HG03025 (cell line): ENCODE results near the gene C7orf57.
"Not testable (repeated sequence)": the region's sequence is repeated elsewhere in the genome, so short reads cannot be mapped to it uniquely, and the experiment has no call there.

Experiments used
- ATAC-seq: cut with Tn5 transposase; IDR thresholded peaks from one replicate; pipeline ENCODE4 v1.9.1; 2021; ENCODE audit warnings: mild to moderate bottlenecking, moderate library complexity; ENCODE audit not compliant: unreplicated experiment, low FRiP score

The C7orf57 gene

DNA sequence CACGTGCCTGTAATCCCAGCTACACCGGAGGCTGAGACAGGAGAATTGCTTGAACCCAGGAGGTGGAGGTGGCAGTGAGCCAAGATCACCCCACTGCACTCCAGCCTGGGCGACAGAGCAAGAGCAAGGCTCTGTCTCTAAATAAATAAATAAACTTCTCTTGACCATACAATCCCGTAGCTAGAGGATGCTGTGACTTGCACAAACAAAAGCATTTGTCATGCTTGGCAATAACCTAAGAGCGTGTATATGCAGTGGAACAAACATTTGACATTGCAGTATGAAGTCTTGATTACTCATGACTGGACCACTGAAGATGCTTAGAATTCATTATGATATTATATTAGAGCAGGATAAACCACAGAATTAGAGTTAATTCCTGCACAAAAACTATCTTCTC lies 1.4 kb upstream of the C7orf57 start:
- ATAC-seq, result no peak

DNA sequence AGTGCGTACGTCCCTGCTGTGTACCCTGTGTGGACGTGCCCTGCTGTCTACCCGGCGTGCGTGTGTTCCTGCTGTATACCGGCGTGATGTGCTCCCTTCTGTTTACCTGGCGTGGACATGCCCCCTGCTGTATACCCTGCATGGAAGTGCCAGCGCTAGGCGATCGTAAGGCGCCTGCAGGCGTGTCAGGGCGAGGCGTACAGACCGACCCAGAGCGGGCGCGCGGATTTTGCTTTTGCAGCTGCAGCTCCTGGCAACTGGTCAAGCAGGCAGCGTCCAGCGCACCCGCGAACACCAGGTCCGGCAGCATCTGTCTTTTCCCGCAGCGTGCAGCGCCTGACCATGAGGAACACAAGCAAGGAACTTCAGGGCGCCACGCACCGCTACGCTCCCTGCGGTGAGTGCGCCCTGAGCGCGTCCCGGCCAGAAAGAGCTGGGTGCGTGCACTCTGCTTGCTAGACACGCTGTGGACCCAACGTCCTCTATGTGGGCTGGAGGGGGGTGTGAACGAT lies 680 bp downstream of the C7orf57 start:
- ATAC-seq, result no peak

DNA sequence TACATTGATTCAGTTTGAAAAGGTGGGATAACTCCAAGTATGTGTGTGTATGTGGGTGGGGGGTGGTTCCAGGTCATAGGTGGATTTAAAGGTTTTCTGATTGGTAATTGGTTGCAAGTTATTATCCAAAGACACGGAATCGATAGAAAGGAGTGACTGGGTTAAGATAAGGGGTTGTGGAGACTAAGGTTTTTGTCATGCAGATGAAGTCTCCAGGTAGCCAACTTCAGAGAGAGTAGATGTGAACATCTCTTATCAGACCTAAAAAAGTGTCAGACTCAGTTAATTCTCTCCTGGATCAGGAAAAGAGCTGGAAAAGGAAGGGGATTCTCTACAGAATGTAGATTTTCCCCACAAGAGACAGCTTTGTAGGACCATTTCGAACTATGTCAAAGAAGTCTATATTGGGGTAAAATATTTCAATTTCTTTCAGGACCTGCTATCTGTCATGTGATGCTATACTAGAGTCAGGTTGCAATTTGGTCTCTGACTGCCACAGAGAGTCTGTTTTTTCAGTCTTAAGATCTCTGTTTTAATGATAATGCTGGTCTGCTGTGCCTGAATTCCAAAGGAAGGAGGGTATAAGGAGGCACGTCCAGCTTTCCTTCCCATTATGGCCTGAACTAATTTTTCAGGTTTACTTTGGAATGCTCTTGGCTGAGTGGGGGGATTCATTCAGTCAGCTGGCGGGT lies 3.6 kb downstream of the C7orf57 start:
- ATAC-seq, result no peak

DNA sequence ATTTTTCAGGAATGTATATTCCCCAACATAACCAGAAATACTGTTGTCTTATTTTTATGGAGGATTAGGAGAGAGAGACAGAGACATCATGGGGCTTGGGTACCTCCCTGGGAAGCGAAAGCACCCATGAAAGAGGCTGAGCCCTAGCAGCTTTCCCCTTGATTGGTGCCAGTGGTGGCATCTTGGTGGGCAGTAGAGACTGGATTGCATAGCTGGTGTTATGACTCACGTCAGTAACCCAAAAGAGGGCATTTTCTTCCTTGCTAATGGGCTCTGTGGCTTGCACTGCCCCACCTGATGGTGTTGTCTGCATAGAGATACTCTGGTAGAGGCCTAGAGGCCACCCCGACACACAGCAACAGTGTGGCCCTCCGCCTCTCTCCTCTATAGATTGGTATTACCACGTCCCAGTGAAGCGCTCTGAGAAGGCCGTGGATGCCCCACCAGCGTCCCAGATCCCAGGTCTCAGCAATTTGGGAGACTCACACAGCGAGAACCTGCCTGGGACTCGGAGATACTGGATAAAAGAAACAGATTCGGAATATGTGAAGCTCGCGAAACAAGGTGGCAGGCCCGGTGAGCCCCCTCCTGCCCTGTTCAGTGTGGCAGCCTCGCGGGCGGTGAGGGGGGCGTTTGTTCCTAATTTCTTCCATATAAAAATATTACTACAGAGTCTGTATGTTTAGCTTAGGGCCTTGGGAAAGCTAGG lies 5.8 kb downstream of the C7orf57 start:
- ATAC-seq, result no peak

DNA sequence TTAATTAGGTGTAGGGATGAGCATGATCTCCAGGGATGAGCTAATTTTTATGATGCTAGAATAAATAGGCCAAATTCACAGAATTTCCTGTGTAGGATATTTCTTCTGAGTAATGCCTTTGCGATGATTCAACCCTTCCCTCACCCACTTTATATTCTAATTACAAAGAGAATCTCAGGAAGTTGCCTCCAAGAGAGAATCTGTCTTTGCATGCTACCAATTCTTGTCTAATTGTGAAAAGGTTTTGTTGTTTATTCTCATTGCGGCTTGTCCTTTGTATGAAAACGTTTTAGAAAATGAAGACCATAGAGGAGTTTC lies 6.3 kb downstream of the C7orf57 start:
- ATAC-seq, result no peak

DNA sequence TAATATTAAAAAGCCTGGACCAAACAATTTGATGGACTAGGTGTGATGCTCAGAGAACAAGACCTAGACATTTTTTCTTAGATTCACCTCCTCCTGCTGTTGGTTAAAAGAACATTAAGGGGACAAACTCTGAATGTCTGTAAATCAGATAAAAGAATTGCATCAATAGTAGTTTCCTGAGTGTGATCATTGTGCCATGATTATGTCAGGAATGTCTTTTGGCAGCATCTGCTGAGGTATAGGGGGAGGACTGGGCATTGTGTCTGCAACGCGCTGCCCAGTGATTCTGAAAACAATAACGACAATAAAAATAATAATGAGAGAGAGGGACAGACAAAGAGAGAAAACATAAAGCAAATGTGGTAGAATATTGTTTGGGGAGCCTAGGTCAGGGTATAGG lies 6.9 kb downstream of the C7orf57 start:
- ATAC-seq, result no peak

DNA sequence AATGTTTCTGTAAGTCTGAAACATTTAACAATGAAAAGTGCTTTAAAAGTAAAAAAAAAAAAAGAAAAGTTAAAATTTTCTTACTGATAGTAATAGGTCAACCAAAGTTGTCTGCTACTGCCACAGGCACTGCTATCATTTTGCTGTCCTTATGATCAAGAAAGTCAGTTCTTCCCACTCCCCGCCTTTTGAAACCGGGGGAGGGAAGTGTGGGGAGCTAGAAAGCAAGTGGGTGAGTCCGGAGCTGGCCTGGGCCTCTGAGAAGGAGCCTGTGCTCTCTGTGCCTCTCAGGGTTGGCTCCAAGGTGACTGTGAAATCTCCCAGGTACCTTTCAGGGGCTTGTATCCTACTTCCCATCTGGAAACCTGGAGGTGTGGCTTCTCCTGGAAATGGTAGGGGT lies 7.3 kb downstream of the C7orf57 start:
- no peak for ATAC-seq

DNA sequence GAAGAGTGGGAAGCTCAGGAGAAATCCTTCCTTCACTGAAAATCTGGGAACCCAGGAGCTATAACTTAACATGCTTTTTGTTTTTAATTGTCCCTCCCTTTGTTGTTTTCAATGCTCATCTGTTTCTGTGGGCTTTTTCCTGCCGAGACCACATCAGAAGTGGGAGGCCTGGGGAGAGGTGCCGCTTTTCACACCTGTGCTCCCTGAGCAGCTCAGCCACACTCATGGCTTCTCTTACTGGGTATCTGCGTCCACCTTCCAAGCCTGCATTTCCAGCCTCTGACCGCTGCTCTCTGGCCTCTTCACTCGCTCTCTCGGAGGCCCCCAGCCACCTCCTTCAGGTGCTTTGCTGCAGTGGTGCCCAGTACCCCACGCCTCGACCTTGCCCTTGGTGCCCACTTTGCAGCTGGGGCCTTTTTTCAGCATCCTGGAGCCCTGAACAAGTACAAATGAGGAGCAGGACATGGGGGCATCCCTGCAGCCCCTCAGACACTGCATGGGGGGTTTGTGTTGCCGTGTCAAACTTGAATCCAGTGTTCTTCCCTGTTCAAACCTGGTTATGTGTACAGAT lies 9.9 kb downstream of the C7orf57 start:
- no peak for ATAC-seq

DNA sequence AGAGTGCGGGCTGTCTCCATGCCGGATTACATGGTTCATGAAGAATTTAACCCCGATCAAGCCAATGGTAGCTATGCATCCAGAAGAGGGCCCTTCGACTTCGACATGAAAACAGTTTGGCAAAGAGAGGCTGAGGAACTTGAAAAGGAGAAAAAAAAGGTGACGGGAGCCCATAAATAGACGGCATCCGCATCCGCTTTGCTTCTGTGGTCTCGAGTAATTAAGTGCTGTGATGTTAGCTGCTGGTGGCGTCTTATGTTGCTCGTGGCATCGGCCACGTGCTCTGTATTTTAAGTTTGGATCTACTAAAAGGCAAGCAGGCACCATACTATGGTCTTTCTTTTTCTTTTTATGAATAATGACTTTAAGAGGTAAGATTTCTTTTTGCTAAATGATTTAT lies 11.1 kb downstream of the C7orf57 start:
- ATAC-seq, result no peak

DNA sequence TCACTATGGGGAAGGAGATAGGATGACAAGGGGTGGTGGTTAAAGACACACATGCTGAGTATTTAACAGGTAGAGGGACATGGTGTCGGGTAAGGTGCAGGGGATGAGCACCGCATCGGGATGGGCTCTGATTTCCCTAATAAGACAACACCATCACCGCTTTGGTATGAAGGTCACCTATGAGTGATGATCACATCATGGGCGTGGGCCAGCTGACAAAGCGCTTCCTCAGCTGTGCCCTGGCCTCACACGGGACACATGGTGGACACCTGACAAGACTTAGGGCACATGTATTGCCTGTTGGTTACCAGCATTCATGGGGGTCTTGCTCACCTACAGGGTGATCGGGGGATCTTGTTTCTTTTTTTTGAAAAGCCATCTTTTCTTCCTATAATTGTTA lies 12.8 kb downstream of the C7orf57 start:
- no peak for ATAC-seq

DNA sequence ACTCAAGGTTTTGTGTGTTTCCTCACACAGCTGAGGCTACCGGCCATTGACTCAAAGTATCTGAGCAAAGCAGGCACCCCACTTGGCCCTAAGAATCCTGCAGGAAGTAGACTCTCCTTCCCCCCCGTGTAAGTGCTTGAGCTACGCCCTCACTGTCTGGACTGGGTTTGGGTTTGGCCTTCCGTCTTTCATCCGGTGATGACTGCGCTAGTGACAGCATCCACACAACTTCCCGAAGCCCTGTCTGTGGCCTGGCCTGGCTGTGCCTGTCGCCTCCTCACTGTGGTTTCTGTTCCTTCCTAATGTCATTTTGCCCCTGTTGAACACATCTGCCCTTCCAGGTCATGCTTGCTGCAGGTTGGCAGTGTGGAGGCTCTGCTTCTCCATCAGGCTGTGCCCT lies 14.5 kb downstream of the C7orf57 start:
- no peak for ATAC-seq

DNA sequence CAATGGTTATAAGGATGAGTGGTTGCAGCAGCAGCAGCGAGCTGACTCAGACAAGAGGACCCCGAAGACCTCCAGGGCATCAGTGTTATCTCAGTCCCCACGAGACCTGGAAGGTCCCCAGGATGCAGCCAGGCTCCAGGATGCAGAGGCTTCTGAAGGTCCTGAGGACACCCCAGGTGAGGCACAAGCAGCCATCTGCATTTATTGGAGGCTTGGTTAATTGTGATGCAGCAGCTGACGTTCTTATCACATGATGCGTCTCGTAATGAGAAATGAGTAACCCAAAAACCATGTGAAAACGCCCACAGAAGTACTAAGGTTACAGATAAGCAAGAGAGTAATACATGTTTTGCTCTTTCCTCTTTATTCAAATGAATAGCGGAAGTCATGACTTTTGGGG lies 17.4 kb downstream of the C7orf57 start:
- no peak for ATAC-seq

DNA sequence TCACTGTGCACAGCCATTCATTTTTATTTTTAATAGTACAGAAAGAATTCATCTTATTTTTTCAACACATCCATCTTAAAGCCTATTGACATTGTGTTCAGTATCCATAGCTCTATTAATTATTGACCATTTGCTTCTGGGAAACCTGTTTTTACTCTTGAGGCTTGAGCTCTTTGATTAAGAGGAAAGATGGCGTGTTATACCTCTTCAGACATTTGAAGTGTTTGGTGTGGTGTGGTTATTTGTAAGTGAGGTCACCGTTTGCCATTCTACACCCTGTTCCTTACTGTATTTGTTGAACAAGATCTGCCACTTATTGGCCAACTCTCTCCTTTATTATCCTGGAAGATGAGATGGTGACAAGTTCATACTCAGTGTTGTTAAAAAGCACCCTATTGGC lies 18.4 kb downstream of the C7orf57 start:
- ATAC-seq, result no peak

DNA sequence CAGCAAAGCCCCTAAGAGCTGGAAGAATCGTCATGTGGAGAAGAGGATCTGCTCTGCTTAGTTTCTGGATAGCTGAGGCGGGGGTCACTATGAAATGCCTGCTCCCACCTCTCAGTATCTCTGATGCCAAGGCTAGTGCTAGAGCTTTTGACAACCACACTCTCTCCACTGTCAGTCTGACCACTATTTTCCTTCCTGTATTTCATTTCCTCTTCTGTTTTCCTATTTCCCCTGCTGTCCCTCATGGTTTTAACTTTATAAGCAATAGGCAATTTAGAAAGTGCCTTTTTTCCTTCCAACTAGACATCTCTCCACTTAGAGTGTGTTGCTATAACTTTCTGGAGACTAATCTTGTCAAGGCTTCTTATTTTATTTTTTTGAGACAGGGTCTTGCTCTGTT lies 23.6 kb downstream of the C7orf57 start:
- no peak for ATAC-seq

DNA sequence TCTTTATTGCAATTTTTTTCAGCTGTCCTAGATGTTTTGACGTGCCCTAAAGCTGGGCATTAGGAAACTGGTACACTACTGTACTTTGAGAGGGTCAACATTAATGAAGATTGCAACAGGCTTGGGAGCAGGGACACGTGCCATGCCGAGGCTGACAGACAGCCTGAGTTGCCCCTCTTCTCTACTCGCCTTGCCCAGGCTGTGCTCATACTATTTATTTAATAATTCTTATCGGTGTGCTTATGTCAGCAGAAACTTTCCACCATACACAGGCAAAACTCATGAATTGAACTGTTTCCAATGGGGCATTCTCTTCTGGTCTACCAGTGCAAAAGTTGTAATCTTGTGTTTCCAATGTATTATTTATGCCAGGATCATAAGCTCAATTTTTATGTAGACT lies 24.4 kb downstream of the C7orf57 start:
- ATAC-seq, result no peak

DNA sequence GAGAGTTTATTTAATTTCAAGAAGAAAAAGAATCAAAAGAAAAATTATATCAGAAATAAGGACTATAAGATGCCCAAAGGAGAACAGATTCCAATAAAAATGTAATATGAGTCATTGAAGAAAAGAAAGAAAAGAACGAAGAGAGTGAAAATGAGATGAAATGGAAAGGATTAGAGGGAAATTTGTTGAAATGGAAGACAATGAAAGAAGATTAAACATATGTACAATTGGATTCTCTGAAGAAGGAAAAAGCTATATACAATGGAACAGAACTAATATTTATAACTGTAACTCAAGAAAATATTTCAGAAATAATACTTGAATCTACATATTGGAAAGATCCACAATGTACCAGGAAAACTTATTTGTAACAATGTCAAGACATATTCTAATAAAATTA lies 28.6 kb downstream of the C7orf57 start:
- no peak for ATAC-seq

DNA sequence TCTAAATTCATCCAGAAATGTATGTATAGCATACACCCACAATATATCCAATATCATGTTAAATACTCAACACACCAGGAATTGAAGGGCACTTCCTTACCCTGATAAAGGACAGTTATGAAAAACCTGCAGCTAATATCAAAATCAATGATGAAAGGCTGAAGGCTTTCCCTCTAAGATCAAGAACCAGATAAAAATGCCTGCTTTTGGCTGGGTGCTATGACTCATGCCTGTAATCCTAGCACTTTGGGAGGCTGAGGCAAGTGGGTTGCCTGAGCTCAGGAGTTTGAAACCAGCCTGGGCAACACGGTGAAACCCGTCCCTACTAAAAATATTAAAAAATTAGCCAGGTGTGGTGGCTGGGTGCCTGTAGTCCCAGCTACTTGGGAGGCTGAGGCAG lies 32.1 kb downstream of the C7orf57 start:
- no peak for ATAC-seq

DNA sequence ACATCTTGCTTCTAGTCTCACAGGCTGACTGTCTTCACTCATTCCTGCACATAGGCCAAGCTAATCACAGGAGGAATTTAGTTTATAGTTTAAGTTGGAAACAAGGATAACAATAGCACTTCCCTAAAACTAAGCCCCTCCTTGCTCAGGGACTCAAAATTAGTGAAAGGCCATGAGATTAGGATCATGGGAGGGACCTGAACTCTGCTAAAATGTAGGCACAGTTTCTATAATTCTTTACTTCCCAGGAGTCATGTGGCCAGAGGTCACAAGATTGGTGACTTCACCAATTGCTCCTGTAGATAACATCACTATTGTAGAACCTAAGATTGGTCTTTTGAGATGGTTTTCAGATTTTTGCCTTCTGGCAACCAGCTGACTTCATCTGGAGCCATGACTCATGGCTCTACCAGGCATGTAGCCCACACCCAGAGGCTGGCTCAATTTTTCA lies 38.9 kb downstream of the C7orf57 start:
- no peak for ATAC-seq

DNA sequence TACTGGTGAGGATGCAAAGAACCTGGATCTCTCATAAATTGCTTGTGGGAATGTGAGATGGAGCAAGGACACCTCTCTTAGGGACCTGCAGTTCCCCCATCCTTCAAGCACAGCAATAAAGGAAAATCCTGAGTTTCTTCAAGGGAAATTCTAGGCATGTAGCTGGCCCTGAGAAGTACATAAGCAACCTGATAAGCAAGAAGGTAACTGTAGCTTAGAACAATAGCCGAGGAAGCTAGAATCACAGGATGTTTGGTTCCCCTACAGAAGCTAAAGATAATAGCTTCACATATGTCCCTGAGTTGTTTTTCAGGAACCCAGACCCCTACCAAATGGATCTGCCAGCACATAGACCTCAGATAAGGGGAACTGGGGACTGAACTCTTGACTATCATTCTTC lies 42.1 kb downstream of the C7orf57 start:
- no peak for ATAC-seq

DNA sequence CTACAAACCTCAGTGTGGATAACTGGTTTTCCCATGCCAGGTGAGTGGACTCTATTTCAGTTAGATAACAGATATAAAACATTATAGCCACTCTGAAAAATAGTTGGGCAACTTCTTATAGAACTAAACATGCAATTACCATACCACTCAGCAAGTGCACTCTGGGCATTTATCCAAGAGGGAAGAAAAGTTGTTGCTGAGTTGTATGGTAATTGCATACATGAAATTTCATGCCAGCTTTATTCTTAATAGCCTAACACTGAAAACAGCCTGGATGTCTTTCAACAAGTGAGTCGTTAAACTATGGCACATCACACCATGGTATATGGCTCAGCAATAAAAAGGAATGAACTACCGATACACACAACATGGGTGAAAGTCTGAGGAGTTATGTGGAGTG lies 43.1 kb downstream of the C7orf57 start:
- no peak for ATAC-seq

DNA sequence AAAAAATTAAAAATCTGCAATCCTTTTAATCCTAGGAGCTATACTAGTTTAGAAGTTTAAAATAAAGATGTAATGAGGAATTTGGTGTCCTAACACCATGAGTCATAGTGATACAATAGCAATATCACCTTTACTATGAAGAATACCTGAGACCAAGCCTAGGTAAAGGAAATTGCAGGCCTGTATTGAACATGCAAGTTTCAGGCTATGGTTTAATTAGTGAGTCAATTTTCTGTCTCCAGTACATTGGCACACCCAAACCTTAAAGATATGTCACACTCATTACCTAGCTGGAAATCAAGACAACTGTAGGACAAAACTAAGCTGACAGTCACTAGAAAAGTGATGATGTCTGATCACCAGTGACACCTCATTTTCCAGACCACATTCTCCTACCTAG lies 47.0 kb downstream of the C7orf57 start:
- not testable (repeated sequence) for ATAC-seq
